Activated naive CD4-positive, alpha-beta T cell treated with Interleukin-2 at 50 U/mL for 16 hours (primary cell): ENCODE results near the gene KBTBD4.
A peak's percentile ranks its signal among the peaks of the same experiment; 100 is the strongest.

Source experiments
- DNase-seq: peaks from one replicate; pipeline ENCODE4 v3.0.0-alpha.2; 2020

KBTBD4 gene

DNA sequence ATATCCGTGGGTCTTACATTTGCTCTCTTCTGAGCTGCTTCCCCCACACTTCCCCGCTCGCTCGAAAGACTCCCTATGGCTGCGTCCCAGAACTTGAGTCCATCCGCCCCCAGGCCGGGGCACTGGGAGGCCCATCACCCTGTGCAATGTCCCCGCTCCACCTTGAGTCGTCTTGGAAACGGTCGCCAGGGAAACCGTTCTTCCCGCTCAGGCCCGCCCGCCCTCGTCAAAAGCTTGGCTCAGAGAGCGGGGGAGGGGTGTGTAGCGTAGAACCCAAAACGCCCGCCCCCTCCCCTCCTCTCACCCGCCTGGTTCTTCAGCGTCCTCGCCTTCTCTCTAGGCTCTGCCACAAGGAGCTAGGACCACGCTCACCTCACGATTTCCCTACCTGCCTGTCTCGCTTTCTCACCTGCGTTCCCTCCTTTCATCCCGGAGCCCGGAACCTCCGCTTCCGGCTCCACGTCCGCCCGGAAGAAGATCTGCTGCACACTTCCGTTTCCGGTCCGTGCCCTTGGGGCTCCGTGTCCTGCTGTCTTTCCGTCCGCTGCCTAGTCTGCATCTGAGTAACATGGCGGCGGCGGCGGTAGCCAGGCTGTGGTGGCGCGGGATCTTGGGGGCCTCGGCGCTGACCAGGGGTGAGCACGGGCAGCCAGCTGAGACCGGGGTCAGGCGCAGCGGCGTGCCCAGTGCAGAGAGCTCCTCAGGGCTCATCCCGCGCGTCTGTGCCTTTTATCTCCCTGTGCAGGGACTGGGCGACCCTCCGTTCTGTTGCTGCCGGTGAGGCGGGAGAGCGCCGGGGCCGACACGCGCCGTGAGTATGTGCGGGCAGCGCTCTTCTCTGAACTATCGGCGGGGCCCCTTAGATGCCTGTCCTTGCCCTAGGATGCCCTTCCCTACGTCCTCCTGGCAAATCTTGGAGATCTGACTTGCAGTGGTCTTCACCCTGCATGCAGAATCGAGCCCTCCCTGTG is at the start of gene KBTBD4, which contains the start of gene NDUFS3:
Gene KBTBD4, minus strand, starts transcription at position 447 of the 971 bp plus-strand sequence. Its CDS starts 19 bp downstream, at position 428.
Gene NDUFS3, plus strand, starts transcription at position 551 of the 971 bp plus-strand sequence. Its CDS starts 18 bp downstream, at position 569.
- DNase-seq, result peak; percentile 89

DNA sequence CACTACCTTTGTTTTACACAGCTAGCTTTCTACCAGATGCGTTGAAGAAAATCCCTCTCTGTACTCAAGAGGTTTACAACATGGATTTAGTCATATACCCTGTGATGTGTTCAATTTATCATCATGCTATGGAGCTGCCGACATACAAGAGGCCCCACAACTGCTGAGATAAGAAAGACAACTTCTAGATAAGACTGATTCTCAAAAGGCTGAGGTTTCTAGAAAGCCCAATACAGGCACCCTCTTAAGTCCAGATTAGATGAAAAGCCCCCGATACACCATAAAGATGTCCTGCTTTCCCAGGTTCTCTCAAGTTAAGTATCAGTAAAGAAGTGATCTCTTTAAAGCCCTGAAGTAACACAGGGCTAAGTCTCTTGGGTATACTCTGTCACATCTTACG is 49.3 kb upstream of the KBTBD4 start:
- no peak for DNase-seq

DNA sequence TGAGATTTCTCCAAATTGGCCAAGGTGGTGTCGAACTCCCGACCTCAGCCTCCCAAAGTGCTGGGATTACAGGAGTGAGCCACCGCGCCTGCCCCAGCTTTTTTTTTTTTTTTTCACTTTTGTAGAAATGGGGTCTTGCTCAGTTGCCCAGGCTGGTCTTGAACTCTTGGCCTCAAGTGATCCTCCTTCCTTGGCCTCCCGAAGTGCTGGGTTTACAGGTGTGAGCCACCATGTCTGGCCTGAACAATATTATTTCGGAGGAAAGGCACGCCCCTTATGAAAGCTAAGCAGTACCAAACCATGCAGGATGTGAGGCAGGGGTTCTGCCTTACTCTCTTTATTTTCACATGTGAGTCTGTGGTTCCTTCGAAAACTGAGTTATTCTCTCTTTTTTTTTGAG is 47.5 kb upstream of the KBTBD4 start:
- DNase-seq, result no peak

DNA sequence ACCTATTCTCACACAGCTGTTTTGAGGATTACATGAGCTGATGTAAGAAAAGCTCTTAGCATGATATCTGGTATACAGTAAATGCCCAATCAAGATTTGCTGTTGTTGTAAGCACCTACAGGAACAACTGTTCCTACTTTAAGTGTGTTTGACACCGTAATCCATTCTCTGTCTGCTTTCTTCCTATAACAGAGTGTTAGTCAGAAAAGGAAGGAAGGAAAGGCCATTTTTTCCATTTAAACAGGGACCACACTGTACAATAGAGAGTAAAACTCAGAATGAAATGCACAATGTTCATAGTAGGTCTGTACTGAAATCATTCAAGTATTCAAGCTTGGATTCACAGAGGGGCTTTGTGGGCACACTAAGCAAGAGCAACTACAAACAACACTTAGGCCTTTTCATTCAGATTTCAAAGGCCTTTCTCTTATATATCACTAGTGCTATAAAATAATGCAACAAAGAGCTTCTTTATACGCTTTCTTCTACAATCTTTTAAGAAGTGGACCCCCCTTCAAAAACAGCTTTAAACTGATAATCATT is 42.1 kb upstream of the KBTBD4 start:
- DNase-seq, result no peak

DNA sequence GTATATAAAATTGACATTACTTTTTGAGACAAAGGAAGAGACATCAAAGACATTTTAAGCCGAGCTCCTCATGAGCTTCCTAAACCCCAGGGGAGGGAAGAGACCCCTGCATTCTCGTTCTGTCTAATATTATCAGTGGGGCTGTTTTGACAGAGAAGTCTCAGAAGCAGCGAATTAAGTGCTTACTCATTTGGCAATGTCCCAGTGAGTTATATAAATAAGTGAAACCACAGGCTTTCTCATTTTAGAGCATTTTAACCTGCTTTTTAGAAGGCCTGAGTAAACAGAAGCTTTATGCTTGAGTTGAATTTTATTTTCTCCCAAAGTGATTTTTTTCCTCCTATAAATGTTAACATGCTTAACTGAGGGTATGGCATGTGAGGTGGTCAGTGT is 38.6 kb upstream of the KBTBD4 start:
- no peak for DNase-seq

DNA sequence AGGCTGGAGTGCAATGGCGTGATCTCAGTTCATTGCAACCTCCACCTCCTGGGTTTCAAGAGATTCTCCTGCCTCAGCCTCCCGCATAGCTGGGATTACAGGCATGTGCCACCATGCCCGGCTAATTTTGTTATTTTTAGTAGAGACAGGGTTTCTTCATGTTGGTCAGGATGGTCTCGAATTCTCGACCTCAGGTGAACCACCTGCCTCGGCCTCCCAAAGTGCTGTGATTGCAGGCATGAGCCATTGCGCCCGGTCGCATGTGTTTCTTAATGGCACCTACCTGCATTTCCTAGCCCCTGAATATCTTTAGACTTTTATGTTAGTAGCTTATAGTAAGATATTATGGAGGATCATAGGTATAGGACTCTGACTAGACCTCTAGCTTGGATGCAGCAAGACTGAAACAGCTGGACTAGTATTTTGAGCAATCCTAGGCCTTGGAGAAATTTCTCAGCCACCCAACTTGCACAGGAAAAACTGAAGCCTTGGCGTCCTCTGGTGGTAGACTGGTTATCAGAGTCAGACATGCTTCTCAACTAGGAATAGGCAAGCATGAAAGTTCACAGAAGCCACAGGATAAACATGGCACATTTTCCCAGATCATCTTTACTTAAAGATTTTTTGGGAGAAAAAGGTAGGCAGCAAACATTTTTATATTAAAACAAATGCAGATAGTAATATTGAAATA is 38.1 kb upstream of the KBTBD4 start:
- DNase-seq, result peak; percentile 7

DNA sequence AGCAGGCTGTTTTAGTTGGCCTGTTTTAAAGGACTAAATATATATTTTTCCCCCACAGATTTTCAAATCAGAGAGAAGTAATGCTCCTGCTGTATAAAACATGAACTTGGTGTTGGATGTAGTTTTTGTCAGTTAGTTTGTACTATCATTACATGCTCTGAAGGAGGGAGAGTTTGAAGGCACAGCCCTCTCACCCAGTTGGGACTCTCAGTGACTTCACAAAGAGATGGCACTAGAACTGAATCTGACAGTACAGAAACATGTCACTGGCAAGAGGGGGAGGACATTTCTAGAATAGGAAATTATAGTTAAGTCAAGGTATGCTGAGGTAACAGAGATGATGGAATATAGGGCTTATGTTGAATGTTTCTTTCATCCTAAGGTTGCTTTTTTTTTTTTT is 36.5 kb upstream of the KBTBD4 start:
- DNase-seq, result no peak

DNA sequence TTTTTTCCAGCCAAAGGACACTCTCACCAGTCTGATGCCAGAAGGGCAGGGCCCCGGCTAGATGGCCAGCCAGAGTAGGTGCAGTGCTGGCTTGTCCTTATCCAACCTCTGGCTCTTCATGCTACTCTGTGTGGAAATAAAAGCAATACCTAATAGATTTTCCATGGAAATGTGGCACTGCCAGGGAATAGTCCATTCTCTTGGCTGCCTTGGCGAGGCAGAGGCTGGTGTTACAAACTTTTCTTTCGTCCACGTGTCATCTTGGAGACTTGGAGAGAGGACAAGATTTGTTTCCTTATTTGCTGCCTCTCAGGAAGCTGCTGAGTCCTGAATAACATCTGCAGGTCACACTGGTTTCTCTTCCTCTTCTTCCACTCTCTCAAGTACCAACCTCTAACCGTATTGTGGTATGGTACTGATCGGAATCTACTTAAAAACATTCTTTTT is 32.6 kb upstream of the KBTBD4 start:
- DNase-seq, result no peak

DNA sequence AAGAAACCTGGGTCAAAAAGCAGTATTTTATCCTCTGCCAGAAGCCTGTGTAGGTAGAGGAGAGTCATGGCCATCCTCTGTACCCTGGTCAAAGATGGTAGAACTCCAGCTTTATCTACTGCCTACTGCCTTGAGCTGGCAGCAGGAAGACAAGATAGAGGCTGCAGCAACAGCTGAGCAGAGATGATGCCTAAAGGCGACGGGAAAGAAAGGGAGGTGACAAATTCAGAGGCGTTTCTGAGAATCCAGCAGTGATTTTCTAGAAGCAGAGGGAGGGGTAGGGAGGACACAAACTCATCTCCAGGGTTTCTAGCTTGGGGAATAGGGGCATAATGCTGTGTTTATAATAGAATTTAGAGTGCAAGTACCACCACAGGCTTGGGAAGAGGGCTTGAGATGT is 30.9 kb upstream of the KBTBD4 start:
- no peak for DNase-seq

DNA sequence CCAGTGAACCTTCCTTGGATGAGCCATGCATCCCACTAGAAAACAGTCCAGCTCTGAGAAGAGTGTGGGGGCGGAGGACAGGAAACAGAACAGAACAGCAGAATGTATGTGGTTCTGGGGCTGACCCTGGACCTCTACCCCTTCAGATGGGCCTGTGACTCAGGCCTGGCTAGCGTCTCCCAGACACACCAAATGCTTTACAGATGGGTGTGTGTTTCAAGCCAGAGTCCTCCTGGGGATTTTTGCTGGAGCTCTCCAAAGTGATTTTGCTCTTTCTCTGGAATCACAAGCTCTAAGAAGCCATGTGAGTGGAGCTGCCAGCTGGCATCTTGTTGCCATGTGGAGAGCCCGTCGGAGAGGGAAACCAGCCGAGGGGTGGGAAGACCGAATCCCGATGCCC is 28.6 kb upstream of the KBTBD4 start:
- DNase-seq, result no peak

DNA sequence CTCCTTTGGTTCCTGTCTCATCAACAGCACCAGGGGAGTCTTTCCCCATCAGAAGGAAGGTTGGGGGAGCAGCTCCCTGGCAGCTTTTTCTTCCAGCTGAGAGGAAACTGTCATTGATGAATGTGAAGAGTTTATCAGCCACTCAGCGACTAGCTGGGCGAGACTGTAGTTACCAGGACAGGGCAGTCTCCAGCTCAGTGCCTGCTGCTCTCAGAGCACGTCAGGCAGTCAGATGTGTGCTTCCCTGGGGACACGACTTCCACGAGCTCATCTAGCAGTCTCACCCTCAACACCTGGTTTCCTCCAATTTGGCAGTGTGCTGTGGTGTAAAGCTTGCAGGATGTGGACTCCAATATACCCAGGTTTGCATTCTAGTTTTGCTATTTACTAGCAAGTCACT is 28.0 kb upstream of the KBTBD4 start:
- no peak for DNase-seq

DNA sequence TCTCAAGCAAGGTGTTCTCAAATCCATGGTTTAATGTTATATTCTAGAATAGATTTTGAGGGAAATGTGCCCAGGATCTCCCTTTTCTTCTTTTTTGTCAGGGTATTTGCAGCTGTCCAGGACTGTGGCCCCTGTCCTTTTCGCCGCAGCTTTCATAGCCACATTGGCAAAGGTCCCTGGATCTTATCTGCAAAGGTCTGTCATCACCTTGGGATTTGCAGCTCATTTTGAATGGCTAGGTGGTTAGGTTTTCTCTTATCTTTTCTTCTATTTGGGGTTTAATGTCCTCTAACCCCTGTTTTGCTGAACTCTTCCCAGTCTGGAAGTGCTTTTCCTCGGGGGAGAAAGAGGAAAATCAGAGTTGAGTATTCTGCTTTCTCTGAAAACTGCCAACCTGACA is 27.2 kb upstream of the KBTBD4 start:
- no peak for DNase-seq

DNA sequence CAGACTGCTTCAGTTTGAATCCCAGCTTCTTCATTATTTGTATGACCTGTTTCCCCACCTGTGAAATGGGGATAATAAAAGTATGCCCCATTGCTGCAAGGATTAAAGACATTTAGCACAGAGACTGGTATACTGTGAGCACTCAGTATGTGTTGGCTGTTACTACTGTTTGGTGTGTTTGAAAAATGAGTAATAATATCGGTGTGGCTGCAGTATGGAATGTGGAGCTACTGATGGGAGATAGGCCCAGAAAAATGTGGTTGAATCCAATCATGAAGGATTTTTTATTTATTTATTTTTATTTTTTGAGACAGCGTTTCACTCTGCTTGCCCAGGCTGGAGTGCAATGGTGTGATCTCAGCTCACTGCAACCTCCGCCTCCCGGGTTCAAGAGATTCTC is 24.5 kb upstream of the KBTBD4 start:
- no peak for DNase-seq

DNA sequence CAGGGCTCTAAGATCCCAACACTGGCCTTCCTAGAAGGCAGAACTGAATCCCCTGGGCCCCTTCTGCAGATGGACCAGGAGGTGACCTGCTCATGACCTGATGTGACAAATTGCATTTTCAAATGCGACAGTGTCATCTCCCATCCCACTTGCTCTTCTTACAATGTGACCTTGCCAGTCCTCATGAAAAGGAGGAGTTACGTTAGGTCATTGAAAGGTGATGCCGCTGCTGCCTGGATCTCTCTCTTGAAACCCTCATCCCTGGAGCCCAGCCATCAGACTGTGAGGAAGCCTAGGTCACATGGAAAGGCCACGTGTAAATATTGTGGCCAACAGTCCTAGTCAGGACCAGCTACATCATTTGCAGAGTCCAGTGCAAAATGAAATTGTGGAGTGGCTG is 21.1 kb upstream of the KBTBD4 start:
- DNase-seq, result no peak

DNA sequence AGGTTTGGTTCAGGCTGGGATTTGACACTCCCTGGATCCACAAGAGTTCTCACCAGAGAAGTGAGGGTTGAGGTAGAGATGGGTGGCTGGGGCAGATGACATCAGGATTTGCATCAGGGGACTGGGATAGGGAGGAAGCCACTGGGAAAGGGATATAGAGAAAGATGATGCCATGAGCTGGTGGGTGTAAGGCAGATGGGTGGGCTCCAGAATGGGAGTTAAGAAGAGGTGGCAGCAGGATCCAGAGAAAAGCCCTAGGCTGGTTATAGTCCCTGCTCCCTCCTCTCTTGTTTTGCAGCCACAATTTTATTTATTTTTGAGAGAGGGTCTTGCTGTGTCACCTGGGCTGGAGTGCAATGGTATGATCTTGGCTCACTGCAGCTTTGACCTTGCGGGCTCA is 17.2 kb upstream of the KBTBD4 start:
- DNase-seq, result no peak

DNA sequence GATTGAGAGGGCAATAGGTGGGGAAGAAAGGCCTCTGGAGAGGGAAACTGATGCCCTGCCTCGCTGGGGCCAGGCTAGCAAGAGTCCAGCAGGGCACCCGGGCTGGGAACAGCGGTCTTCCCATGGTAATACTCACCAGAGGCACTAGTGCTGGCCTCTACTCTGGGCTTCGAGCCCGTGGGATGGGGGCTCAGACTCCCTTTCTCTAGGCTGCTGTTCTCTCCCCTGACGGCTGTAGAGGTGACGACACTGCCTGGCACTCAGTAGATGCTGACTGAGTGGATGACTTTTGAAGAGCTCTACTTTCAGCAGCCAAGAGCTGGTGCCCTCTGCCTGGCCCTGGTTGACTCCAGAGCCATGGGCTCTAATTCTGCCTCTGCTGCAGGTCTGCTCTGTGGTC is 16.3 kb upstream of the KBTBD4 start:
- no peak for DNase-seq

DNA sequence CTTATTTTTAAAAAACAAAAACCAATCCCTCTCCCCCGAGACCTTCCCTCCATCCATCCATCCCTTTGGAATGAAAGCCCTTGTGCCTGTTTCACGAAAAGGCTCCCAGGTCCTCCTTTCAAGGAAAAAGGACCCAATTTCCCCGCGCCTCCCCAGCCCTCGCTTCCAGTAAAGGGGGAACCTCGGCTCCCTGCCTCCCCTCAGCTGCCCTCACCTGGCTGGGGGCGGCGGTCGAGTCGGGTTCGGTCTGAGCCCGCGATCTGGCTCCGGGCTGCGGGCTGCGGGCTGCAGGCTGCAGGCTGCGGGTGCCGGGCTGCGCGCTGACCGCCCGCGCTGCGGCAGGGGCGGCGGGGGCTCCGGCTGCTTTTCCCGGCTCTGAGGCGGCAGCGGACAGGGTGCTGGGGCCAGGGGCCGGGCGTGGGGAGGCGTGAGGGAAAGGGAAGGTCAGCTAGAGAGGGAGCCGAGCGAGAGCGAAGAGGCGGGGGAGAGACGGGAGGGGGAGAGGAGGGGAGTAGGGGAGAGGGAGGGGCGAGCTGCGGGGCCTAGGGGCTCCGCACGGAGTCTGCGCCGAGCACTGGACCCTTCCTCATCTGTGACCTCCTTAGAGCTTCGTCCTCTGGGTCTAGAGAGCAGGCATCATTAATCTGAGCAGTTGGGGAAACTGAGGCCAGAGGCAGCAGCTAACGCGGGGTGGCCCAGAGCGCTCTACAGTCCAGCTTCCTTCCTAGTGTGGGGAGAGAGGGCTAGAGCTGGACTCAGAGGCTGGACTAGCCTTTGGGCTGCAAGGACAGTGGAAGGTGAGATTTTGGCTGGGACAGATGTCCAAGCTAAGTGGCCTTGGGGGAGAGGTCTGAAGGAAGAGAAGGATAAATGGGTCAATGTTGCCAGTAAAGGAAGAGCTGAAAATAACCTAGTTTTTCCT is 15.4 kb upstream of the KBTBD4 start, which contains the start of gene C1QTNF4:
Gene C1QTNF4, minus strand, starts transcription at position 478 of the 922 bp plus-strand sequence. CDS start 3,601 bp downstream, outside the sequence.
- no peak for DNase-seq

DNA sequence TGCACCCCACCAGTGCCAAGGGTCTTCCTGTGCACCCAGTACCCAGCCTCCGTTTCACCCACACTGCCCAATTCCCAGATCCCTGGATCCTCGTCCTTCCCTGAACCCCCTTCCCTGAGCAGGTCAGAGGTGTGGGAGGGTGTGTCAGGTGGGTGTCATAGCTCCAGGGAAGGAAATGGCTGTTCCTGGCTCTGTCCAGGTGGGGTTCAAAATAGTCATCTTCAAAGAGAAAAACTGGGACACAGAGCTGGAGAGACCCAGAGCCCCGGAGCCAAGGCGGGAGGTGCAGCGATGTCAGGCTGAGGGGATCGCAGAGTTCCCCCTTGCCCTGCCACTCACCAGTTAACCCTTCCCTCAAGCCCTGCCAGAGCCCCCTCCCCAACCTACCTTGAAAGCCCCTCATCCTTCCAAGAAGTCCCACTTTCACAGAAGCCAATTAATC is 14.7 kb upstream of the KBTBD4 start:
- DNase-seq, result no peak

DNA sequence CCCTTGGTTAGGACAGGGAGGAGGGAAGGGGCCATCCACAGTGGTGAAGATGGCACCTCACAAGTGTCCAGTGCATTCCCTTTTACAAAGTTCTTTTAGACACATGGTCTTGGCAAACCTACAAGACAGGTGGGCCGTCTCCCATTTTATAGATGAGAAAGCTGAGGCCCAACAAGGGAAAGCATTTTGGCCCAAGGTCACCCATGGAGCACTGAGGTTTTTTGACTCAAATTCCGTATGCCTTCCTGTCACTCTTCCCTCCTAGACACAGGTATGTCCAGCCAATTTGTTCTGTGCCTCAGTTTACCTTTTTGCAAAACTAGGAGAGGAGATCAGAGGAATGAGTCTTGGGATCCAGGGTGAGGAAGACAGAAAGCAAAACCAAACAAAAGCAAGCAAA is 14.2 kb upstream of the KBTBD4 start:
- DNase-seq, result no peak

DNA sequence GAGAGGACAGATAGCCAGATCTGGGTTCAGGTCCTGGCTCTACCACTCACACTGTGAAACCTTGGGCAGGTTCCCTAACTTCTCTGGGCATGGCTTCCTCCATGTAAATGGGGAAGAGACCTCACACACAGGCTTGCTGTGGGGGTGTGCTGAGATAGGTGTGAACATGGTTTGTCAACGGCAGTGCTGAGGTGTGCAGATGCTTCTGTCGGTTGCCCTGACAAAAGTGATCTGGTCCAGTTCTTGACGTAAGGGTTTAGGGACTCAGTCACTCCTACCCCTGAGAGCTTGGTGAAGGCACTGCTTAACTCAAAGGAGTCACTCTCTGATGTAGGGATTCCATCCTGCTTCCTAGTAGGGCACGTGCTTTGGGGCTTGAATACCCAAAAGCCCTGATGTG is 13.5 kb upstream of the KBTBD4 start:
- no peak for DNase-seq

DNA sequence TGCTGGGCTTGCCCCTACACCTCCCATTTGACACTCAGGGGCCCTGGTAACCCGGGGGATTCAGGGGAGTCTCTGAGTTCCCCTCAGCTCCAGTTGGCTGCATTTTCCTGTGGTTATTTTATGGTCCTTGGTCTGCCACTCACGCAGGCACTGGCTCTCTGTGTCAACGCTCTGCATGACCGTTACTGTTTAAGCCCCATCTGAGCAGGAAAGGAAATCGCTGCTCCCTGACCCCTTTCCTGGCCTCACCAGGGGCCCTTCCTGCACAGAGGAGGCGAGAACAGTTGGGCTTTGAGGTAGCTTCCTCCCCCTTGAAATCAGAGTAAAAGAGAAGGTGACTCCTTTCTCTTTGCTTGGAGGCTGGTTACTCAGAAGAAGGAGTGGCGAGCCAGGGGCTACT is 13.0 kb upstream of the KBTBD4 start:
- DNase-seq, result no peak
